ENCODE measurements around the gene CLDND1.
A peak's percentile ranks its signal among the peaks of the same experiment; 100 is the strongest.

Gene CLDND1

DNA sequence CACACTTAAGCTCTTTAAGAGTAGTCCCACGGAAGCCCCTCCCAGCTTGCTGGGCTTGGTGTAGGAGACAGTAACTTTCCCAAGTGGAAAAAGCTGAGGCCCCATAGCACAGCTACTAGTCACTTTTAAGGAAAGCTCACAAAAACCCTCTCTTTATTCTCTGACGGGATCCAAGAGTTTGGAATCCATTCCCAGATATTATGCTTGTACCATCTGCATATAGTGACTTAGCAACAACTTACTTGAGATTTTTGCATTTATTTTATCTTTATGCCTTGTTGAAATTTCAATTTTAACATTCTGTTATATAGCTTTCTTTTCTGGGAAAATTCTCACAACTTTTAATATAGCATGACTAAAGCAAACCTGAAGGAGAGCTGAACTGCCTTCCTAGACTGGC, 28.5 kb upstream of the CLDND1 start:
- no peak for DNase-seq

DNA sequence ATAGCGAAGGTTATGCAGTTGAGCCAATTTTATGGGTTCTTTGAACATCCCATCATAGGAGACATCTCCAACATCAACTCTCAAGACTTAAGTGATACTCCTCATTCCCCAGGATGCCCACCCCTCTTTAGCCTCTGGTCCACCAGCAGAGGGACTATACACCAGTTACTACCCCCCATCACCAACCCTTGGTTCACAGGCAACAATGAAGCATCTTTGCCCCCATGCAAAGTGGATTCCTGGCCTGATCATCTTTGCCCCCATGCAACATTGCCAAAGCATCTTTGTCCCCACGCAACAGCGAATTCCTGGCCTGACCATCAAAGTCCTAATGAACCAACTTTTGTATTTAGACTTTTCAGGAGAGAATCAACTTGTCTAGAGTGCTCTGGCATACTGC, 28.1 kb upstream of the CLDND1 start:
- no peak for DNase-seq

DNA sequence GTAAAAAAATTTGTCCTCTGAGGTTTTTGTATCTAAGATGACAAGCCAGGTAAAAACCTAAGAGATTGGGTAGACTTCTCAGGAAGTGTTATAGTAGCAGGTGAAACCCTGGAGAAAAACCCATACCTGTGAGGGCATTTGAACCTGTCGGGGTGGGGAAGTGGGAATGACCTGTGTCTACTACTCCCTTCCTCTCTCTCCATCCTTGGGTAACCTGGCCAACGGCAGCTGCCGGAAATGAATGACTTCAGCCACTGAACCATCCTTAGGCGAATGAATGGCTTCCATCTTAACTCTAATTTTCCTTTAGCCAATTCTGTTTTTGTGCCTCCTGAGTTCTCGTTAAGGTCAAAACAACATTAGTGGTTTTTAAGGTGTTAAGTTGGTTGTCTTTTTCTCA, 25.8 kb upstream of the CLDND1 start:
- DNase-seq = no peak

- DNase-seq = no peak
Measured at GRCh38 chr3:98545940-98546339, 23.2 kb upstream of the CLDND1 start.

DNA sequence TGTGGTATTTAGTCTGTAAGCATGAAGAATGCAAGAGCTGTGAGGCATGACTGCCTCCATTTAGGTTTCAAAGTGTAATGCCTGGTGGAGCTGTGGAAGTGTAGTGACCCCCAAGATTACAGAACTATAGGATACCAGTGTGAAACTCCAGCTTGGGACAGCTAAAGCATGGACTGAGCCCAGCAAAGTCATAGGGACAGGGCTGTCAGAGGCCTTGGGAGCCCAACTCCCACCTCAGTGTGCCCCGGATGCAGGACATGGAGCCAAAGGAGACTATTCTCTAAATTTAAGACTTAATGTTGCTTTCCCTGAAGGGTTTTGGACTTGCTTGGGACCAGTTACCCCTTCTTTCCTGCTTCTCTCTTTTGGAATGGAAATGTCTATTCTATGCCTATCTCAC, 19.9 kb upstream of the CLDND1 start:
- DNase-seq = no peak

DNA sequence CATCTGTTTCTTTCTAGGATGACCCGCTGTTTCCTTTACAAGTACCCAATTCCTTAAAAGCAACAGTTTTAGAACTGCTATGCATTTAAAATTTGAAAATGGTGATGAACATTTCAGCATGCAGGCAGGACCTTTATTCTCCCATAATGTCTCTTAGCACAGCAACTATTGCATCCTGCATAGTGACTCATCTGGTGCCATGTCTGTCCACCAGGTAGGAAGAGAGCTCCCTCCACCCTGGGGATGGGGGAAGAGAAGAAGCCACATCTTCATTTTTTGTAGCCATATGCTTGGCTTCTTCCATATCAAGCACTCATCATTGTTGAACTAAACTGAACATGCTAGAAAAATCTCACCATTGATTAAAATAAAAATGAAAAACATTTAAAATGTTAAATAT, 19.0 kb upstream of the CLDND1 start:
- no peak for DNase-seq

GRCh38 chr3:98540346-98540745, 17.6 kb upstream of the CLDND1 start:
- DNase-seq = no peak

DNA sequence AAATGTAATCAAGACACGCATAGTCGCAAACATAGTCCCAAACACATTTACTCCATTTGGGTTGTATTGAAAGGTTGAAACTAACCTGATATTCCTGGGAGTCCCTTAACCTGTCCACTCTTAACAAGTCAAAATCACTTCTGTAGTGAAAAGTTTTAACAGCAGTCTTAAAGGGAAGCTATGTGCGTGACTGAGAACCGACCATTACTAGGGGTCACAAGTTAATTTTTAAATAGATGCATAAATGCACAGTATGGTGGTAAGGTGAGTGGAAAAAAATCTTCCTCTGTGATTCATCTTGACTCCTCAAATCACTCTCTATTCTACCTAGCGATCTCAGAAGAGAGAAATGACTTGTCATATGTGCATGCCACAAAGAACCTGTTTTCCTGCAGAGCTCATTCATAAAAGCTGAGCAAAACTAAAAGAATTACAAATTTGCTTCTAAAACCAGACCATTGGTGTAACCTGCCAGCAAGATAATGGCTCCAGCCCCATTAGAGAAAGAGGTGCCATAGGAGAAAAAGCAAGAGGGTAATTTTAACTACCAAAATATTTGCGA, 13.8 kb upstream of the CLDND1 start:
- DNase-seq = no peak

DNA sequence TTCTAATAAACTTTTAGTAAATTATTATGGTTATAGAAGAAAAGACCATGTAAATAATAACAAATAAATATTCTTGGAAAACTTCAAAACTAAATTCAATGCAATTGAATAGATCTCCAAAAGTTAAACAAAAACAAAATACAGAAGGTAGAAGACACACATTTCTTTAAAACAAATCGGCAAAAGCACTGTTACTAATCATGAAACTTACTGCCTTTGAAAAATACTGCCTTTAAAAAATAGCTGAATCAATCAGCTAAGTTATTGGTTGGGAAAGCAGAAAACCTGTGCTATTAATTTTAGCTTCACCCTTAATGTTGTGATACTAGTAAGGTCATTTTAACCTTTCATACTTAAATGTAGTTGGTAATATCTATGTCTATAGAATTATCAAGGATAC, 12.0 kb upstream of the CLDND1 start:
- no peak for DNase-seq

- no peak for DNase-seq
Measured at GRCh38 chr3:98534168-98534567, 11.5 kb upstream of the CLDND1 start.

DNA sequence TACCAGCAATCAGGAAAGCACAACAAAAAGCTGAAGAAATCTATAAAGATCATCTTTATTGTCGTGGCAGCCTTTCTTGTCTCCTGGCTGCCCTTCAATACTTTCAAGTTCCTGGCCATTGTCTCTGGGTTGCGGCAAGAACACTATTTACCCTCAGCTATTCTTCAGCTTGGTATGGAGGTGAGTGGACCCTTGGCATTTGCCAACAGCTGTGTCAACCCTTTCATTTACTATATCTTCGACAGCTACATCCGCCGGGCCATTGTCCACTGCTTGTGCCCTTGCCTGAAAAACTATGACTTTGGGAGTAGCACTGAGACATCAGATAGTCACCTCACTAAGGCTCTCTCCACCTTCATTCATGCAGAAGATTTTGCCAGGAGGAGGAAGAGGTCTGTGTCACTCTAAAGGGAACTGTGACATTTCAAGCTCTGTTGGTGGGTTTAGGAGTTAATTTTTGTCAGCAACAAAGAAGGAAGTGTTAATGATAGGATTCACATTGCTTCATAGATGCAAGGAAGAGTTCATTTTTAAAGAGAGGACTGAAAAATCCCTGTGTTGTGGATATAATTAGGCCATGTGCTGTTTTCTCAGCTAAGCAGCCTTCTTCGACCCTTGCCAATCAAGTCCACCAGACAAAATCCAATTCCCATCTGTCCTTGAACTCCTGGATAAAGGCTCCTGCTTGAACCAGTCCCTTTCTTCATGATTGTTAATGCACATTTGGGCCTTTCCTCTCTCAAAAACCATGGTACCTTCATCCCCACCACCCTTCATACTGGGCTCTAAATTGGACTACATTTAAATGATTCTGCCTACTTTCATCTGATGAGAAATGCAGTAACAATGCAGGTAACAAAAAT, 10.2 kb upstream of the CLDND1 start:
- DNase-seq = no peak

- DNase-seq = no peak
Measured at GRCh38 chr3:98532275-98532637, 9.6 kb upstream of the CLDND1 start.

DNA sequence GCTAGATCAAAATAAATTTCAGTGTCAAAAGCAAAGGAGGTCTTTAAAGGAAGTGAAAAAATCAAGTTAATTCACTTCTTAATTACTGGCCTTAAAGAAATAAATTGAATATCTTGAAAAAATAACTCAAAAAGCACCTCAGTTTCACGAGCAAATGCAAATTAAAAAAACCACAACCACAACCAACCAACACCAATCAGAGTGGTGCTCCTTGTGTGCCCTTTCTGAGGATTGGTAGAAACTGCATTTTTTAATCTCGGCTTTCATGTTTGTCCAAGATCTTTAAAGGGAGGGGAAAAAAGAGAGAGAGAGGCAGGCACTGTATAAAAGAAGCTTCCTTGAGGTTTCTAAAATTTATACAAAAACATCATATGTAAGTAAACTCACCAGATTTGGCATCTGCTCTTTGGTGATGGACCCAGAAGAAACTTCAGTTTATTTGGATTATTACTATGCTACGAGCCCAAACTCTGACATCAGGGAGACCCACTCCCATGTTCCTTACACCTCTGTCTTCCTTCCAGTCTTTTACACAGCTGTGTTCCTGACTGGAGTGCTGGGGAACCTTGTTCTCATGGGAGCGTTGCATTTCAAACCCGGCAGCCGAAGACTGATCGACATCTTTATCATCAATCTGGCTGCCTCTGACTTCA, 9.0 kb upstream of the CLDND1 start, which contains the start of gene GPR15:
TSS of gene GPR15 (plus strand) at position 357 of the 653 bp plus-strand sequence. CDS start at position 413, 56 bp downstream.
- no peak for DNase-seq

- no peak for DNase-seq
Measured at GRCh38 chr3:98530676-98531075, 8.0 kb upstream of the CLDND1 start.

DNA sequence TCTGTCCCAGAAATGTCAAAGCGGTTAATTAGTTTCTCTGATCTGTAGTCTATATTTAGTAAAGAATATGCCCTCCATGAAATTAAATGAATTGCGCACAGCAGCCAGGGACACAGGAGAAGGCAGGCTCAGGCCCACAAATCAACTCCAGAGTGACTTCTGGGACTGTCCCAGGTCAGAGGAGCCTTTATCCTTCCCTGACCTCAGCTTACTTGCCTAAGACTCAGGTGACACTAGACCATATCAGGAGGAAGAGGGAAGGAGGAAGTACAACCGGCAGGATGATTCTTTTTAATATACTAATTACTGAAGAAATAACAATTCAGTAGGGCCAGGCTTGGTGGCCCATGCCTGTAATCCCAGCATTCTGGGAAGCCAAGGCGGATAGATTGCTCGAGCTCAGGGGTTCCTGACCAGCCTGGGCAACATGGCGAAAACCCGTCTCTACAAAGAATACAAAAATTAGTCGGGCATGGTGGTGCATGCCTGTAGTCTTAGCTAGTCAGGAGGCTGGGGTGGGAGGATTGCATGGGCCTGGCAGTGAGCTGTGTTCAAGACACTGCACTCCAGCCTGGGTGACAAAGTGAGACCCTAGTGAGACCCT, 7.3 kb upstream of the CLDND1 start:
- no peak for DNase-seq

GRCh38 chr3:98528474-98529346, 6.0 kb upstream of the CLDND1 start:
- DNase-seq = no peak

GRCh38 chr3:98525494-98525893, 2.8 kb upstream of the CLDND1 start:
- DNase-seq = no peak

- peak; percentile 68 for DNase-seq
Measured at GRCh38 chr3:98521897-98522543, 682 bp downstream of the CLDND1 start.

GRCh38 chr3:98519351-98519750, 3.4 kb downstream of the CLDND1 start:
- peak; percentile 18 for DNase-seq

DNA sequence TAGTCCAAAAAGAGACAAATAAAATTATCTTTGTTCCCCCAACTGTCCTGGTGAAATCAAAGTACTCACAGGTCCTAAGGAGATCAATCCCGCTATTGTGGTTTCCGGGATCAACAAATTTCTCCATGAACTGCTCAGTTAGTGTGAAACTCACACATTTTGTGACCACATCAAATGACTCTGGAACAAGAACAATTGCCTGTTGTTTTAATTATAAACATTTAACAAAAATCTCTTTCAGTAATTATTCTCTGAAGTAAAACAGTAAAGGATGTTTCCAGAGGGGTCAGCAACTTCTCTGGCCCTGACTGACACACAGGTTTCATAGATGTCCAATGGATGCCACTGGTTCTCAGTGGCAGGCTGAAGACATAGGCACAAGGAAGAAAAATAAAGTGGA, 3.9 kb downstream of the CLDND1 start:
- no peak for DNase-seq

- DNase-seq = no peak
Measured at GRCh38 chr3:98514948-98515347, 7.8 kb downstream of the CLDND1 start.

DNA sequence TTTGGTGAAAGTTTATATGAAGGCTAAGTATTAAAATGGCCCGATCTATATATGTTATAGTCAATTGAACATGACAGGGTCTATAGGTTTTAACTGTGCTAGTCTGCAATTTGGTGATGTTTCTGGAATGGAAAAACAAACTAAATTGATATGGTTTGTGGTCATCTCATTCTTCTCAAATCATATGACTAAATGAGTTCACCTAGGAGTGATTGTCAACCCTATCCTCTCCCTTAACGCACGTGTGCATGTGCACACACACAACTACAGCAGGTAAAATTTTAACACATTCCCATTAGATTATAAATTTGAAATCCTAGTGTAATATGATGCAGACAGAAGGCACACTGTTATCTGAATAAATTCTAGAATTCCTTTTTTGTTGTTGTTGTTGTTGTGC, 9.0 kb downstream of the CLDND1 start:
- DNase-seq = no peak

All from fibroblast of skin of right biceps (primary cell).